Testis (tissue), 2 donors: ENCODE data around the gene OTULINL.

Experiments used
- CTCF ChIP-seq, 3 experiments: fragments of 450-650 bp in 2 of 3; fragments of 200-600 bp in 1 of 3; sonication (generic) in 1 of 3; IDR thresholded peaks; one replicate each; pipeline ENCODE4 v1.5.1; 2016 to 2019; ENCODE audit warnings: antibody characterized with exemption in 3 of 3, mild to moderate bottlenecking in 2 of 3, moderate library complexity in 1 of 3
- POLR2A ChIP-seq: fragments of 450-650 bp; IDR thresholded peaks from one replicate; pipeline ENCODE4 v1.6.1; 2017; ENCODE audit warnings: antibody characterized with exemption, mild to moderate bottlenecking, moderate library complexity

- no peak for TF ChIP-seq POLR2A
- TF ChIP-seq CTCF (IDR thresholded peaks at IDR 0.05): no peak
Observed at GRCh38 chr5:14607104-14607503, 25.5 kb downstream of the OTULINL start.
